Activated effector memory CD4-positive, alpha-beta T cell treated with Interleukin-2 at 50 U/mL for 16 hours (primary cell): ENCODE results near the gene TMEM95.

ENCODE experiments used
- DNase-seq: peaks from one replicate; pipeline ENCODE4 v3.0.0-alpha.2; 2020

TMEM95 gene, protein sequence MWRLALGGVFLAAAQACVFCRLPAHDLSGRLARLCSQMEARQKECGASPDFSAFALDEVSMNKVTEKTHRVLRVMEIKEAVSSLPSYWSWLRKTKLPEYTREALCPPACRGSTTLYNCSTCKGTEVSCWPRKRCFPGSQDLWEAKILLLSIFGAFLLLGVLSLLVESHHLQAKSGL

DNA sequence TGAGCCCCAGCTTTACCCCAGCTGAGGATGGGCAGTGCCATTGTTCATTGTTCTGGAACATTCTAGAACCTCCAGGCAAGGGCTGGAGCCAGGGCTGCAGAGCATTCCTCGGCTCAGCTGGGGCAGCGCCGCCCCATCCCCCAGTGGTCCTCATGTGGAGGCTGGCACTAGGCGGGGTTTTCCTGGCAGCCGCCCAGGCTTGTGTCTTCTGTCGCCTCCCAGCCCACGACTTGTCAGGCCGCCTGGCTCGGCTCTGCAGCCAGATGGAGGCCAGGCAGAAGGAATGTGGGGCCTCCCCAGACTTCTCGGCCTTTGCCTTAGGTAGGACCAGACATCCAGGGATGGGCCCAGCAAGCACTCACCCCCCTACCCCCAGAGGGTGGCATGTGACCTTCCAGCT is at the start of gene TMEM95:
Gene TMEM95, plus strand, starts transcription at position 104 of the 400 bp plus-strand sequence. Its CDS starts 49 bp downstream, at position 153.
- DNase-seq = no peak

GRCh38 chr17:7306911-7307685 is 47.9 kb upstream of the TMEM95 start, which contains the start of gene EIF5A:
EIF5A (plus strand) TSS chr17:7307628; CDS start chr17:7309636, 2,008 bp downstream.
- peak; percentile 100 for DNase-seq

DNA sequence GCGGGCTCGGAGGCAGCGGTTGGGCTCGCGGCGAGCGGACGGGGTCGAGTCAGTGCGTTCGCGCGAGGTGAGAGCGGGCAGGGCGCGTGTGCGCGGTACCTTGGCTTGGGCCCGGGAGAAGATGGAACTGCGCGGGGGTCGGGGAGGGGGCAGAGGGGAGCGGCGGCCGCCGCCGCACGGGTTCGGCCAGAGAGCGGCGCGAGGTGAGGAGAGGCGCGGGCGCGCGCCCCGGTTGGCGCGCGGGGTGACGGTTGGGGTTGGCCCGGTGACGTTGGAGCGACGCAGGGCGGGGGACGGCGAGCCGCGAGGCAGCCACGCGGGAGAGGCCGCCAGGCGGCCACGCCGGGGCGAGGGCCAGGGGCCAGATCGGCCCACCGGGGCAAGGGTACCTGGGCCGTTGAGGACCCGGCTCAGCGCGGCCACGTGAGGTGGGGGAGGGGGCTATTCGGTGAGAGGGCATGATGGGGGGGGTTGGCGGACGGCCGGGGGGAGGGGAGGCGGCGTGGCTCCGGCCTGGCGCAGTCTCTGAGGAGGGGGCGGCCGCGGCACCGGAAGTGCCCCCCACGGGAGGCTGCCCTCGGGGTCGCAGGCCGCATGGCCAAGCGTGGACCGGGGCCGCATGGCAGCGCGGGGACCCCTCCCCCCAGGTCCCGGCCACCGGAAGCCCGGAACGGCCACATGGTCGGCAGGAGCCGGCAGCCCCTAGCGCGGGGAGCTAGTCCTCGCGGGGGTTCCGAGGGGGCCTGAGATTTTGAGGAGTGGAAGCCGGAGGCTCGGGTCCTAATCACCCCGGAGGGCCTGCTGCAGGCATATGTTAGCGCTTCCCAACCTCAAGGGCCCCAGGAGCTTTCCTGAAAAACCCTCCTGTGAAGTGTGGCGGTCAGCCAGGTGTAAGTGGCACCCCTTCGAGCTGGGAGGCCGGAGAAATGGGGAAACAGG is 47.0 kb upstream of the TMEM95 start:
- DNase-seq = peak; percentile 33

DNA sequence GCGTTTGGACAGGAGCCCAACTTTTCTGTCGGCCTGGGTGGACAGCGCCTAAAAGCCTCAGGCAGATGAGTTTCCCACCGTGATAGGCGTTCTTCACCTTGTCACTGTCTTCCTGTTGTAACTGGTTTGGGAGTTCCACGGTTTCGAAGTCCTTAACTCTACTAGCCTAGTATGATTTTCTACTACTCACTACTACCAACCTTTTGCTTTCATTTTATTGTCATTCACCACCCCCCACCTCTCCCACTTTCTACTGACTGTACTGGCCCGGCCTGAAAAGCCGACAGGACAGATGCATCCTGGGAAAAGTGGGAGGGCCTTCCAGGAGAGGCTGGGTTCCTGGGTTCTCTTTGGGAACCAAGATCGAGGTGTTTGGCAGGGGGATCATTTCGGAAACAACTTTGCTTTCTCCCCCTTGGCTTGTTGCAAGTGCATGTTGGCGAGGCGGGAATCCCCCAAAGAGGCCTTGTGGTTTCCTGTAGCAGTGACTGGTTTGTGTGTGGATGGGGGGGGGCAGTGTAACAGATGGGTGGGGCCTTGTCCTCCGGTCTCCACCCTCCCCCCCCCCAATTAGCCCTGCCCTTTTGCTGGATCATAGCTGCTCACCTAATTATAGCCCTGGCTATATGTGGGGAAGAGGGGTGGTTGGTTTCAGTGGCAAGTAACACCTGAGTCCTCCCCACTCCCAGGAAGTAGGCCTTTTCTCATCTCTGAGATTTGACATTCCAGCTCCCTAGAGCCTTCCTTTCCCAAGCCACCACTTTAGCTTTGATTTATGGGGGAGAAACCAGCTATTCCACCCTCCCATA is 46.1 kb upstream of the TMEM95 start:
- DNase-seq = peak; percentile 79

- no peak for DNase-seq
These were observed 45.3 kb upstream of the TMEM95 start for GRCh38 chr17:7309628-7310027.

- DNase-seq = no peak
These were observed 43.7 kb upstream of the TMEM95 start for GRCh38 chr17:7311110-7311705.

- no peak for DNase-seq
These were observed 42.4 kb upstream of the TMEM95 start for GRCh38 chr17:7312432-7313087.

GRCh38 chr17:7313088-7313889 is 41.7 kb upstream of the TMEM95 start:
- no peak for DNase-seq

DNA sequence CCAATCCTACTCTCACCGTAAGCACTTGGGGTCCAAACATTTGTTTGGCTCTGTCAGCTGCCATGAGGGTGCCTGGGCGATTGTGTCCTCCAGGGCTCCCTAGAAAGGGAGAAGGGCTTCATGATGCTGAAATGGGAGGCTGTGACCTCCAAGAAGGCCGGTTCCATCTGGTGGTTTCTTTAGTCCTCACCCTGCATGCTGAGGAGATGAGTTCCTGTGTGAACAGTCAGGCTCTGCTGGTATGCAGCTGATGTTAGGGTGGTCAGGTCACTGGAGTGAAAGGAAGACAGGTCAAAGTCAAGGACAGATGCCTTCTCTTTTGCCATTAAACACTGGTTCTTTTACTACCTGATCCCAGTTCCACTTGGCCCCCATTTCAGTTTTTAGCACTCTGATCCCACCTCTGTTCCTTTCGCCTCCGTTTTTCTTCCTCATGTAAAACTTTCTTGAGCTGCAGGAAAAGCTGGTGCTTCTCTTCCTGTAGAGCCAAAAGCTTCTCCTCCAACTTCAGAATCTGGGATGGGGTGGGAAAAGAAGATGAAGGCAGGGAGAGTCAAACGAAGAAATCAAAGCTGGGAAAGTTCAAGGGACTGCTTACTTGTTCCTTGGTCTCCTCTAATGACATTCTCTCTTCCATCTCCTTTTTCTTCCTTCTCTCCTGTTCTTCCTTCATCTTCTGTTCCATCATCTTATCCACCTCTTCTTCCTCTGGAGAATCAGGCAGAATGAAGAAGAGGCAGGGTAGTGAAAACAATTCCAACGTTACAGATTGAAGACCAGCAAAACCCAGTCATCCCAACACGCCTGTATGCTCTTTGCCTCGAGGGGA is 40.9 kb upstream of the TMEM95 start:
- no peak for DNase-seq

GRCh38 chr17:7314719-7315569 is 40.0 kb upstream of the TMEM95 start, which contains the start of gene GPS2:
GPS2 (minus strand) TSS chr17:7315360; CDS start chr17:7315052, 308 bp downstream.
- peak; percentile 89 for DNase-seq

GRCh38 chr17:7315570-7316235 is 39.3 kb upstream of the TMEM95 start:
- DNase-seq = no peak

DNA sequence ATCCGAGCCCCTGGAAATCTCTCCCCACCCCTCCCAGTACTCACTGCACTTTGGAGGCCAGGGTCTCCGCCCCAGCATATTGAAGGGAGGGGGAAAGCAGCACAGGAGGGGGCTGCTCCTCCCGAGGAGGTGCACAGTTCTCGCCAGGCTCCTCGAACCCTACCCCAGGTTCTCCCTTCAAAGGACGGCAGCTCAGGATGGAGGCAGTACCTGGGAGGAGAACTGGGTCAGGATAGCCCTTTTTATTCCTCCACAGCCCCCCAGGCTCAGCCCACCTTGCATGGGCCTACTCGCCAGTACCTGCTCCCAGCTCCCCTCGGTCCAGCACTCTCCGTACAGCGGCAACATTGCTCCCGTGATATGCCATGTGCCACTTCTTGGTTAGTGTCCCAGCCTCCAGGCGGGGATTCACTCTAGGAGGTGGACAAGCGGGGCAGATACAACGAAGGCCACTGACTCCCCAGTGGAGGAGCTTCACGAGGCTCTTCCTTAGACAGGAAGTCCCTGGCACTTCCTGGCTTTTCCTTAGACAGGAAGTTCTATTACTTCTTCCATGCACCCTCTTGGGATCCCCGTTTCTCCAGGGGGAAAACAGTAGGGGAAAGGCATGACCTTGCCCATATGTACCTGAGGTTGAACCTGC is 37.7 kb upstream of the TMEM95 start:
- no peak for DNase-seq

- DNase-seq = no peak
These were observed 36.7 kb upstream of the TMEM95 start for GRCh38 chr17:7318121-7318860.

- DNase-seq = no peak
These were observed 33.5 kb upstream of the TMEM95 start for GRCh38 chr17:7321466-7321865.

- no peak for DNase-seq
These were observed 32.3 kb upstream of the TMEM95 start for GRCh38 chr17:7322520-7323194.
